Prostate gland (tissue), 2 donors: ENCODE measurements around the gene NUTM1. TPM values are rescaled to one million over a fixed set of nuclear protein-coding genes. Genes with fewer than 3 reads are reported as not detected.
"Not testable (repeated sequence)": the region's sequence is repeated elsewhere in the genome, so short reads cannot be mapped to it uniquely, and the experiment has no call there.

Experiments used
- DNase-seq: peaks from one replicate; pipeline ENCODE4 v3.0.0-alpha.2; 2019; ENCODE audit warnings: low spot score
- H3K27ac ChIP-seq, 2 donors: fragments of 200-600 bp; sonication (generic); 2 replicates each; pipeline ENCODE4 v1.5.1; 2017 to 2019
- H3K27me3 ChIP-seq: fragments of 200-600 bp; sonication (generic); replicated peaks from 2 replicates; pipeline ENCODE4 v1.5.1; 2019; ENCODE audit not compliant: insufficient read depth
- H3K36me3 ChIP-seq, 2 donors: fragments of 200-600 bp; sonication (generic); 1 replicate in 1 of 2; 2 replicates in 1 of 2; pipeline versions ENCODE4 v1.5.1 to v1.8.1; 2017 to 2019
- H3K4me1 ChIP-seq: fragments of 200-600 bp; sonication (generic); replicated peaks from 2 replicates; pipeline ENCODE4 v1.5.1; 2019
- H3K4me3 ChIP-seq, 2 donors: fragments of 200-600 bp; sonication (generic); 2 replicates each; pipeline ENCODE4 v1.5.1; 2017 to 2019
- H3K9me3 ChIP-seq: fragments of 200-600 bp; sonication (generic); 2 replicates; pipeline ENCODE4 v1.5.1; 2017
- WGBS: methylation state at CpG from one replicate; pipeline ENCODE4 v1.1.5; 2018; 5-methylcytosine and 5-hydroxymethylcytosine counted together
- intact Hi-C: fragments of 100-400 bp; cut with DNase I; formaldehyde crosslinking; loops from one replicate; pipeline ENCODE4 v1.14.2; 2022
- microRNA counts, 2 donors: library from miRNA; unstranded; fragments of <30 nt; microRNA quantifications; one replicate each; lab custom pipeline; 2016 to 2017
- microRNA-seq: library from miRNA; unstranded; fragments of <30 nt; microRNA quantifications from one replicate; pipeline ENCODE4, GENCODE V29; 2016
- small RNA-seq, 2 donors: library from RNA; depleted of rRNA; stranded (forward); fragments of <200 nt; gene quantifications; one replicate each; pipeline ENCODE3, GENCODE V24; 2016
- total RNA-seq, 2 donors: library from RNA; depleted of rRNA; stranded (reverse); fragments of >200 nt; gene quantifications; one replicate each; pipeline ENCODE4 v1.1.0, GENCODE V29; 2016

Gene NUTM1
- total RNA-seq, 2 donors from 2014 or later, result 6.9 TPM; not detected in 1

- intact Hi-C loops, H3K9me3 ChIP-seq, H3K36me3 ChIP-seq, H3K27me3 ChIP-seq, H3K4me3 ChIP-seq, H3K4me1 ChIP-seq, DNase-seq, H3K27ac ChIP-seq: not testable (repeated sequence)
- WGBS, result no CpG with 5 or more reads among the region's 2 CpGs
Measured at GRCh38 chr15:34392981-34393380, 49.9 kb downstream of the NUTM1 start.

DNA sequence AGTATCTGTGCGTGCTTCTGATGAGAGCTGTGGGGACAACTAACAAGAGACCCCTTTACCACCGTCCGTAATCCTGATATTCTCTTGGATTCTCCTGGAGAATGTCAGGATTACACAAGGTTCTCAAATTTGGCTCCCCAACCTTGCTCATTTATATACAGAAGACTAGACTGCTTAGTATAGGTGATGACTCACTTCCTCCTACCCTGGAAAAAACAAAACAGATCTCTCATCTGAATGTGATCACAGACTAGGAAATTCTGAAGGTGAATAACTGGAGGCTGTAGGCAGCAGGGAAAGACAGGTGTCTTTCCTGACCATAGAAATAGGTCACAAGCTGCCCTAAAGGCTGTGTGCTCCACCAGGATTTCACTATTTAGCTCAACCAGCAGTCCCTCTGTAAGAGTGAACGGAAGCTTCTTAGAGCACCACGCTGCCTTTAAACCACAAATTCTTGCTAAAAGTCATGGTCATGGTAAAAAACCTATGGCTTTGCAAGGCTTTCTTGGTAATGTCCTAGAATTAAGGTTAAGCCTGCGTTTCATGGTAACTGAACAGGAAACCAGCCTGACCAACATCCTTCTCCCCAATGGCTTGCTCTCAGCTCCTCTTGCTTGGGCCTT, 54.6 kb downstream of the NUTM1 start:
- WGBS, result no CpG with 5 or more reads among the region's 6 CpGs
- DNase-seq, result not testable (repeated sequence)

GRCh38 chr15:34403160-34403598, 60.1 kb downstream of the NUTM1 start:
- H3K27ac ChIP-seq, H3K4me1 ChIP-seq, intact Hi-C loops, H3K4me3 ChIP-seq, H3K9me3 ChIP-seq, H3K36me3 ChIP-seq, DNase-seq, H3K27me3 ChIP-seq: not testable (repeated sequence)
- 92% methylated on average over 2 of the region's 4 CpGs for WGBS

More for the DNA sequence above, 54.6 kb downstream of the NUTM1 start:
- H3K9me3 ChIP-seq, H3K36me3 ChIP-seq, H3K4me1 ChIP-seq, intact Hi-C loops, H3K27me3 ChIP-seq, H3K4me3 ChIP-seq, H3K27ac ChIP-seq: not testable (repeated sequence)

DNA sequence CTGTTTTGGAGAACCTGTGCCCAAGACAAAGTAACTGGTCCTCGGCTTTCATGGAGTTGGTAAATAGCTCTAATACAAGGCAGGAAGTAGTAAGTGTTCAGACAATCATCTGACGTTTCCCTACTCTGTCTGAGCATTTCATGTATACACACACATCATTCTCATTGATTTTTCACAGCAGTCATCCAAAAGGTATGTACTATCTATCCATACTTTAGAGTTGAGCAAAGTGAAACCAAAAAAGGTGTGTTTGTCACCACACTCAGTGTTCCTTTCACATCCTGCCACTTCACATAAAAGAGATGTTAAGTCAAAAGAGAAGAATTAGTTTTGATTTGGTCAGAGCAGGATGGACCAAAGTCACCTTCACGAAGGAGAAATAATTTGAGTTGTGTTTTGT, 60.8 kb downstream of the NUTM1 start:
- DNase-seq, H3K36me3 ChIP-seq, H3K27ac ChIP-seq, H3K4me1 ChIP-seq, H3K9me3 ChIP-seq, H3K4me3 ChIP-seq, intact Hi-C loops, H3K27me3 ChIP-seq: not testable (repeated sequence)
- no CpG with 5 or more reads among the region's 3 CpGs for WGBS

MicroRNAs within 50 kb of the gene (microRNA counts, 767-probe panel; counts per million panel counts)
- microRNA hsa-miR-1233 (lab: Ali Mortazavi, UCI), result 3,274 to 3,800 counts per million in 2 donors

Small RNA genes lying within 50 kb of the gene (microRNA-seq; reads per million reads assigned to microRNA genes)
- gene MIR1233-1, result not detected

Small RNA genes lying within 50 kb of the gene (small RNA-seq; reads per million reads assigned to genes)
- gene MIR1233-1, result 0 reads per million in 2 donors
- gene RF00019, result 0 reads per million in 2 donors

Other genes with a start within 250 kb of the NUTM1 start
- 10 to 100 TPM; 52.7 to 56.0 TPM for gene EMC7, start 241.5 kb upstream of the NUTM1 start, total RNA-seq
- gene PGBD4, start 241.2 kb upstream of the NUTM1 start, total RNA-seq, result 1 to 10 TPM; 1.2 to 1.3 TPM
- 10 to 100 TPM; 24.8 to 53.6 TPM for gene KATNBL1, start 133.2 kb upstream of the NUTM1 start, total RNA-seq
- 100 to 1,000 TPM; 144 to 146 TPM for gene EMC4, start 118.3 kb upstream of the NUTM1 start, total RNA-seq
- 10 to 100 TPM; 10.2 to 36.8 TPM for gene SLC12A6, start 5.5 kb upstream of the NUTM1 start, total RNA-seq
- gene NOP10, start 179 bp upstream of the NUTM1 start, total RNA-seq, result 100 to 1,000 TPM; 130 to 141 TPM
- gene LPCAT4, start 23.9 kb downstream of the NUTM1 start, total RNA-seq, result 10 to 100 TPM; 12.5 to 13.1 TPM
- gene GOLGA8A, start 94.5 kb downstream of the NUTM1 start, total RNA-seq, result 10 to 100 TPM; 24.5 to 63.7 TPM
- 100 to 1,000 TPM in 1 of 2 donors, 10 to 100 TPM in 1; 83.0 to 197 TPM for gene GOLGA8B, start 240.3 kb downstream of the NUTM1 start, total RNA-seq